Neural progenitor cell (in vitro differentiated cells): ENCODE results near the gene KRT77. TPM values are rescaled to one million over a fixed set of nuclear protein-coding genes. Genes with fewer than 3 reads are reported as not detected.

ENCODE experiments used
- DNase-seq: peaks from one replicate; pipeline ENCODE4 v3.0.0-alpha.2; 2016; ENCODE audit warnings: low spot score
- H2AFZ ChIP-seq: fragments of 200-600 bp; sonication (generic); replicated peaks from 2 replicates; pipeline ENCODE4 v1.6.1; 2016; ENCODE audit warnings: antibody characterized with exemption
- H3F3A ChIP-seq: fragments of 200-600 bp; sonication (generic); 2 replicates; pipeline ENCODE4 v1.6.1; 2016; ENCODE audit warnings: antibody characterized with exemption, low read depth
- H3K27ac ChIP-seq: fragments of 200-600 bp; sonication (generic); 2 replicates; pipeline ENCODE4 v1.5.1; 2016; ENCODE audit warnings: mild to moderate bottlenecking
- H3K27me3 ChIP-seq: fragments of 200-600 bp; sonication (generic); 2 replicates; pipeline ENCODE4 v1.6.1; 2016; ENCODE audit warnings: mild to moderate bottlenecking, moderate library complexity
- H3K36me3 ChIP-seq: fragments of 200-600 bp; sonication (generic); 2 replicates; pipeline ENCODE4 v1.5.1; 2016
- H3K4me1 ChIP-seq: fragments of 200-600 bp; sonication (generic); 2 replicates; pipeline ENCODE4 v1.6.1; 2016; ENCODE audit warnings: mixed run types
- H3K4me2 ChIP-seq: fragments of 200-600 bp; sonication (generic); 2 replicates; pipeline ENCODE4 v1.6.1; 2016
- H3K4me3 ChIP-seq: fragments of 200-600 bp; sonication (generic); 2 replicates; pipeline ENCODE4 v1.5.1; 2016
- H3K79me2 ChIP-seq: fragments of 200-600 bp; sonication (generic); 2 replicates; pipeline ENCODE4 v1.6.1; 2016; ENCODE audit warnings: low read depth
- H3K9ac ChIP-seq: fragments of 200-600 bp; sonication (generic); 2 replicates; pipeline ENCODE4 v1.6.1; 2016
- H3K9me3 ChIP-seq: fragments of 200-600 bp; sonication (generic); 2 replicates; pipeline ENCODE4 v1.5.1; 2016; ENCODE audit warnings: low read depth
- H4K20me1 ChIP-seq: fragments of 200-600 bp; sonication (generic); 2 replicates; pipeline ENCODE4 v1.6.1; 2016; ENCODE audit warnings: low read depth
- H3K27ac Mint-ChIP-seq: 3 replicates; pipeline ENCODE4 v1.8.0; 2021; ENCODE audit warnings: mixed read lengths
- H3K27me3 Mint-ChIP-seq: 2 replicates; pipeline ENCODE4 v1.8.0; 2022; ENCODE audit warnings: low read depth, mild to moderate bottlenecking, inconsistent platforms, moderate library complexity, mixed read lengths; ENCODE audit not compliant: insufficient read depth
- H3K36me3 Mint-ChIP-seq: 3 replicates; pipeline ENCODE4 v1.8.0; 2021; ENCODE audit warnings: mixed read lengths
- H3K4me1 Mint-ChIP-seq: 3 replicates; pipeline ENCODE4 v1.8.0; 2021; ENCODE audit warnings: mixed read lengths
- H3K4me3 Mint-ChIP-seq: 3 replicates; pipeline ENCODE4 v1.8.0; 2021; ENCODE audit warnings: mild to moderate bottlenecking, moderate library complexity, mixed read lengths
- H3K9me3 Mint-ChIP-seq: 3 replicates; pipeline ENCODE4 v1.8.0; 2020; ENCODE audit warnings: mixed read lengths
- EZH2 ChIP-seq: fragments of 200-600 bp; sonication (generic); IDR thresholded peaks from 2 replicates; pipeline ENCODE4 v1.6.1; 2017; ENCODE audit warnings: antibody characterized with exemption, mild to moderate bottlenecking, moderate library complexity
- EZH2phosphoT487 ChIP-seq: fragments of 200-600 bp; sonication (generic); IDR thresholded peaks from 2 replicates; pipeline ENCODE4 v1.6.1; 2017; ENCODE audit warnings: antibody characterized with exemption
- total RNA-seq: library from RNA; depleted of rRNA; stranded (reverse); fragments of >200 nt; gene quantifications from 2 replicates; pipeline ENCODE4 v1.2.3, GENCODE V29; 2015; ENCODE audit warnings: low replicate concordance
- TF ChIP-seq, protein P1 (sequence below): fragments of 200-600 bp; sonication (generic); IDR thresholded peaks from 2 replicates; pipeline ENCODE4 v1.5.1; 2017; ENCODE audit warnings: antibody characterized with exemption, mild to moderate bottlenecking

KRT77 gene
- total RNA-seq, 1 donor from 2014 or later, result 0.47 TPM

DNA sequence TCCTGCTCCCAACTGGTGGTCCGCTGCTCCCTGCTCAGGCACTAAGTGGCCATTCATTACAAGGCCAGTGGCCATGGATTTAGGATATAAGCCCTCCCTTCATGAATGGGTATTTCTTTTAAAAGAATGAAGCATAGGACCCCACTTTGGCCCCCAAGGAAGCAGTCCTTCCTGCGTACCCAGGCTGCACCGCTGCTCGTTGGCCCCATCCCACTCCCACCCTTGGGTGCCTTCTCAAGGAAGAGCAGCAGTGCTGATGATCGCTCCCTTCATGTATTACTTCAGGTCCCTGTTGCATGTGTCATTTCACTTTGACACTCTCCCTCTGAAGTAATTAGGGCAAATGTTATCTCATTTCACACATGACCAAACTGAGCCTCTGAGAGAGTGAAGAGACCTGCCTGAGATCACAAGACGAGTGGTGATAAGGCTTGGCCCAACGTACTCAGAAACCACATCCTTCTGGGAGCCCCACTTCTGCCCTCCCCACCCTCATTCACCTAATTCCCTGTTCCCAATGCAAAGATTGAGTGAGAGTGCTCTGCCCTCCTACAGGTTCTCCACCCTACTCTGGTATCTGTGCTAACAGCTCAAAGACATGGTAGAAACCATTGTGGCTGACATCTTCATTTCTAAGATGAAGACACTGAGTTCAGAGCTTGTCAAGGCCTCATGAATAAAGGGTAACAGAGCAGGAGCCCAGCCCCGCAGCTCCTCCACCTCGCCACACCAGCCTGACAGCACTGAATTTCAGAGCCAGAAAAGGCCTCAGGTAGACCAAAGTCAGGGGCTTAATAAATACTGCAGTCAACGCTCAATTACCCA, 41.0 kb downstream of the KRT77 start:
- Histone ChIP-seq H2AFZ (no peak overlapping the region), H3F3A (no peaks in the 10 kb centered on the region), H3K9me3 (no peaks in the 10 kb centered on the region), H3K4me2 (no peak overlapping the region), H3K27me3 (no peaks in the 10 kb centered on the region), H4K20me1 (no peaks in the 10 kb centered on the region), H3K36me3 (no peaks in the 10 kb centered on the region), H3K27ac (no peak overlapping the region), H3K4me1 (no peaks in the 10 kb centered on the region), H3K9ac (no peak overlapping the region), H3K4me3 (no peak overlapping the region), H3K79me2 (no peaks in the 10 kb centered on the region)
- H3K4me3 Mint-ChIP-seq, result no peak overlapping the region
- no peak for DNase-seq
- peaks cover 4% of the 10 kb centered on the region for H3K4me1 Mint-ChIP-seq
- no peaks in the 10 kb centered on the region for H3K36me3 Mint-ChIP-seq
- TF ChIP-seq, protein P1, sequence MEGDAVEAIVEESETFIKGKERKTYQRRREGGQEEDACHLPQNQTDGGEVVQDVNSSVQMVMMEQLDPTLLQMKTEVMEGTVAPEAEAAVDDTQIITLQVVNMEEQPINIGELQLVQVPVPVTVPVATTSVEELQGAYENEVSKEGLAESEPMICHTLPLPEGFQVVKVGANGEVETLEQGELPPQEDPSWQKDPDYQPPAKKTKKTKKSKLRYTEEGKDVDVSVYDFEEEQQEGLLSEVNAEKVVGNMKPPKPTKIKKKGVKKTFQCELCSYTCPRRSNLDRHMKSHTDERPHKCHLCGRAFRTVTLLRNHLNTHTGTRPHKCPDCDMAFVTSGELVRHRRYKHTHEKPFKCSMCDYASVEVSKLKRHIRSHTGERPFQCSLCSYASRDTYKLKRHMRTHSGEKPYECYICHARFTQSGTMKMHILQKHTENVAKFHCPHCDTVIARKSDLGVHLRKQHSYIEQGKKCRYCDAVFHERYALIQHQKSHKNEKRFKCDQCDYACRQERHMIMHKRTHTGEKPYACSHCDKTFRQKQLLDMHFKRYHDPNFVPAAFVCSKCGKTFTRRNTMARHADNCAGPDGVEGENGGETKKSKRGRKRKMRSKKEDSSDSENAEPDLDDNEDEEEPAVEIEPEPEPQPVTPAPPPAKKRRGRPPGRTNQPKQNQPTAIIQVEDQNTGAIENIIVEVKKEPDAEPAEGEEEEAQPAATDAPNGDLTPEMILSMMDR, result no peak
- TF ChIP-seq EZH2, result no peak
- TF ChIP-seq EZH2phosphoT487, result no peak
- no peak overlapping the region for H3K27ac Mint-ChIP-seq
- H3K9me3 Mint-ChIP-seq, result no peaks in the 10 kb centered on the region
- H3K27me3 Mint-ChIP-seq, result peaks cover 3% of the 10 kb centered on the region

DNA sequence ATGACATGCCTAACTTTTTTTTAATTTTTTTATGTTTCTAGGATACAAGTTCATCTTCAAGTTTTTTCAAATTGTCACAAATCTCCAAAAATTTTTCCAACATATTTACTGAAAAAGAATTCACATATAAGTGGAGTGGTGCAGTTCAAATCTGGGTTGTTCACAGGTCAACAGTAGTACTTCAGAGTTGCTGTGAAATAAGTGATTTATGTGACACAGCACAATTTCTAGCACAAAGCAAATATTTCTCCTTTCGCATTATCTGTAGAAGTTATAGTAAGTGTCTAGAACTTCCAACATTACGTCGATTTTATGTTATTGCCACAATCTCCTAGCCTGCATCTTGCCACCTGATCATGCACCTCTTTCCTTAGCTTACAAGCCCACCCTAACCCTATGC, 41.7 kb downstream of the KRT77 start:
- DNase-seq, result no peak
- no peak for TF ChIP-seq EZH2
- TF ChIP-seq, protein P1, result no peak
- no peak for TF ChIP-seq EZH2phosphoT487
- no peak overlapping the region for H3K9ac ChIP-seq
- Mint-ChIP-seq H3K4me3 (no peak overlapping the region), H3K27ac (no peak overlapping the region), H3K9me3 (no peaks in the 10 kb centered on the region), H3K36me3 (no peaks in the 10 kb centered on the region), H3K4me1 (peaks cover 4% of the 10 kb centered on the region), H3K27me3 (peaks cover 5% of the 10 kb centered on the region)
- H3K79me2 ChIP-seq, result no peaks in the 10 kb centered on the region
- no peaks in the 10 kb centered on the region for H3K27me3 ChIP-seq
- no peak overlapping the region for H2AFZ ChIP-seq
- H3K36me3 ChIP-seq, result no peaks in the 10 kb centered on the region
- no peak overlapping the region for H3K4me3 ChIP-seq
- H3K4me2 ChIP-seq, result no peak overlapping the region
- no peaks in the 10 kb centered on the region for H3K9me3 ChIP-seq
- no peaks in the 10 kb centered on the region for H3K4me1 ChIP-seq
- H3K27ac ChIP-seq, result no peak overlapping the region
- H4K20me1 ChIP-seq, result no peaks in the 10 kb centered on the region
- no peaks in the 10 kb centered on the region for H3F3A ChIP-seq

DNA sequence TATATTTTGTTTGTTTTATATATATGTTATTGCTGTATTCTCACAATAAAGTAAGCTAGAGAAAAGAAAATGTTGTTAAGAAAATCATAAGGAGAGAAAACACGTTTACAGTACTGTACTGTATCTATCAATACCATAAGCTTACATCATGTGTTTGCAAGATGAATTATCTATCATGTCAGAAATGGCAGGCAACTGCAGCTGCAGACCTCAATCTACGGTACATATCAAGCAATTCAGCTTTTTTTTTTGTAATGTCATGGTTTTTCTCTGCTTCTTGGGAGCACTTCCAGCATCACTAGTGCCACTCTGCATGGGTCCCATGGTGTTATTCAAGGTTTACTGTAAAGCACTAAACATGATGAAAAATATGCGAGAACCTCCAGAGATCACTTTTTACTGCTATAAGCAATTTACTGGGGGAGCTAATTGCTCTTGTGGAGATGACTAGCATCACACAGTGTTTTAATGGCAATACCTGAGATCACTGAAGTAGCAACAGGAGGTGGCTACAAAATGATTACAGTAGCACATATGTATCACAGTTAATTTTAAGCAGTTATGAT, 42.3 kb downstream of the KRT77 start:
- Mint-ChIP-seq H3K36me3 (no peaks in the 10 kb centered on the region), H3K27me3 (peaks cover 8% of the 10 kb centered on the region), H3K9me3 (no peaks in the 10 kb centered on the region), H3K4me3 (no peak overlapping the region), H3K4me1 (peaks cover 4% of the 10 kb centered on the region), H3K27ac (no peak overlapping the region)
- Histone ChIP-seq H3K4me2 (no peak overlapping the region), H3K79me2 (no peaks in the 10 kb centered on the region), H3F3A (no peaks in the 10 kb centered on the region), H3K9me3 (no peaks in the 10 kb centered on the region), H3K4me1 (peaks cover under 1% of the 10 kb centered on the region), H2AFZ (no peak overlapping the region), H3K9ac (no peak overlapping the region), H4K20me1 (no peaks in the 10 kb centered on the region), H3K4me3 (no peak overlapping the region), H3K27ac (no peak overlapping the region), H3K27me3 (no peaks in the 10 kb centered on the region), H3K36me3 (no peaks in the 10 kb centered on the region)
- DNase-seq, result no peak
- TF ChIP-seq, protein P1, result no peak
- no peak for TF ChIP-seq EZH2
- no peak for TF ChIP-seq EZH2phosphoT487
